ENCODE measurements around the gene HDLBP. TPM values are rescaled to one million over a fixed set of nuclear protein-coding genes. Genes with fewer than 3 reads are reported as not detected.
A peak's percentile ranks its signal among the peaks of the same experiment; 100 is the strongest.

HDLBP gene
- total RNA-seq, result 320 TPM

- ATAC-seq, result peak; percentile 96
Observed at GRCh38 chr2:241315093-241315878, at the start of gene HDLBP. TSS of gene HDLBP (minus strand) at chr2:241315672. CDS start at chr2:241266869, 48,803 bp downstream.

- ATAC-seq, result no peak
Observed at GRCh38 chr2:241364781-241365180, 49.3 kb upstream of the HDLBP start.

- no peak for ATAC-seq
Observed at GRCh38 chr2:241363426-241363825, 48.0 kb upstream of the HDLBP start.

GRCh38 chr2:241359481-241360045 lies 44.1 kb upstream of the HDLBP start:
- ATAC-seq, result no peak

- no peak for ATAC-seq
Observed at GRCh38 chr2:241358470-241358869, 43.0 kb upstream of the HDLBP start.

GRCh38 chr2:241357531-241357930 lies 42.1 kb upstream of the HDLBP start:
- ATAC-seq, result no peak

- ATAC-seq, result no peak
Observed at GRCh38 chr2:241356871-241357260, 41.4 kb upstream of the HDLBP start.

- ATAC-seq, result peak; percentile 88
Observed at GRCh38 chr2:241355983-241356870, 40.8 kb upstream of the HDLBP start, which contains the start of gene FARP2. TSS of gene FARP2 (plus strand) at chr2:241356285. CDS start at chr2:241373108, 16,823 bp downstream.

- ATAC-seq, result peak; percentile 67
Observed at GRCh38 chr2:241354668-241355658, 39.5 kb upstream of the HDLBP start.

GRCh38 chr2:241352227-241352626 lies 36.8 kb upstream of the HDLBP start:
- ATAC-seq, result no peak

- no peak for ATAC-seq
Observed at GRCh38 chr2:241351640-241352031, 36.2 kb upstream of the HDLBP start.

- ATAC-seq, result no peak
Observed at GRCh38 chr2:241350878-241351639, 35.6 kb upstream of the HDLBP start.

GRCh38 chr2:241350530-241350877 lies 35.0 kb upstream of the HDLBP start:
- no peak for ATAC-seq

- ATAC-seq, result no peak
Observed at GRCh38 chr2:241349941-241350340, 34.5 kb upstream of the HDLBP start.

GRCh38 chr2:241344925-241345651 lies 29.6 kb upstream of the HDLBP start:
- no peak for ATAC-seq

- no peak for ATAC-seq
Observed at GRCh38 chr2:241340631-241341163, 25.2 kb upstream of the HDLBP start.

- no peak for ATAC-seq
Observed at GRCh38 chr2:241339839-241340630, 24.6 kb upstream of the HDLBP start.

- no peak for ATAC-seq
Observed at GRCh38 chr2:241334813-241335212, 19.3 kb upstream of the HDLBP start.

- ATAC-seq, result no peak
Observed at GRCh38 chr2:241330616-241330981, 15.1 kb upstream of the HDLBP start.
